Measurements from ENCODE around the gene CUL9. TPM values are rescaled to one million over a fixed set of nuclear protein-coding genes. Genes with fewer than 3 reads are reported as not detected.
A peak's percentile ranks its signal among the peaks of the same experiment; 100 is the strongest.

Gene CUL9
- total and polyA plus RNA-seq, 8 donors: 11.3 to 99.3 (median 15.1) TPM

DNA sequence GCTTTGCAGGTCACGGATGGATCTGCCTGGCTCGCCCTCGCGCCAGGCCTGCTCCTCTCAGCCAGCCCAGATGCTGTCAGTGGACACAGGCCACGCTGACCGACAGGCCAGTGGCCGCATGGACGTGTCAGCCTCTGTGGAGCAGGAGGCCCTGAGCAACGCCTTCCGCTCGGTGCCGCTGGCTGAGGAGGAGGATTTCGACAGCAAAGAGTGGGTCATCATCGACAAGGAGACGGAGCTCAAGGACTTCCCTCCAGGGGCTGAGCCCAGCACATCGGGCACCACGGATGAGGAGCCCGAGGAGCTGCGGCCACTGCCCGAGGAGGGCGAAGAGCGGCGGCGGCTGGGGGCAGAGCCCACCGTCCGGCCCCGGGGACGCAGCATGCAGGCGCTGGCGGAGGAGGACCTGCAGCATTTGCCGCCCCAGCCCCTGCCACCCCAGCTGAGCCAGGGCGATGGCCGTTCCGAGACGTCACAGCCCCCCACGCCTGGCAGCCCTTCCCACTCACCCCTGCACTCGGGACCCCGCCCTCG lies 80.9 kb downstream of the CUL9 start:
- no peak for FAIRE-seq

DNA sequence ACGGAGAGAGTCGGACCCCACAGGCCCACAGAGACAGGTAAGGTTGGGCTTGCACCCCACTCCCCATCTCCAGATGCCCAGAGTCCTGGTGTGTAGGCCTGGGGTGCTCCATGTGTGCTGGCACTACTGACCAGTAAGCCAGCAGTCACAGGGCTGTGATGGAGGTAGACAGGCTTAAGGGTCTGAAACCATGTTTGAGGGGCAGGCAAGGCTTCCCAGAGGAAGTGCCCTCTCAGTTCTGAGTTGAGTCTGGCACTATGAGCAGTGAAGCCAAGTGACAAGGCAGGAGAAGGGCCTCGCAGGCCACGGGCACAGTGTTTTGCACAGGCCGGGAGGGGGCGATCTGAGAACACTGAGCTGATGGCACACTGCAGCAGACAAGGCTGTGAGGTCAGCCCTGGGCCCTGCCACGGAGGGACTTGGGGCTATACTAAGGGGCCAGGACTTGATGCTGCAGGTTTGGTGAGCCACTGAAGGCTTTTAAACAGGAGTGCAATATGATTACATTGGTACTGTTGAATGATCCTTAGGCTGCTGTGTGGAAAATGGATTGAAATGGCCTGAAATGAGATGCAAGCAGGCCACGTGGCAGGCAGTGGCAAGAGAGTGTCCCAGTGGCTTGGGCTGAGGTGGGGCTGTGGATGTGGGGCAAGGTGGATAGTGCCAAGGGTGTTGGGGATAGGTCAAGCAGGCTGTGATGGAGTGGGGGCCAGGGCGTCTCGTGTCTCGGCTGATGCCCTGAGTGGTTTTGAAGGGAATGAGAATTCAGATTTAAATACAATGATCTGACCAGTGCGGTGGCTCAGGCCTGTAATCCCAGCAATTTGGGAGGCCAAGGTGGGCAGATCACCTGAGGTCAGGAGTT lies 81.5 kb downstream of the CUL9 start:
- Histone ChIP-seq H3K4me3 (no peak overlapping the region), H3K27me3 (no peaks in the 10 kb centered on the region), H3K36me3 (no peaks in the 10 kb centered on the region), H3K4me1 (peaks cover 0 to 18% (median 10%) of the 10 kb centered on the region in 3 donors), H3K9me3 (no peaks in the 10 kb centered on the region), H3K27ac (no peak overlapping the region)
- FAIRE-seq: no peak
- TF ChIP-seq, protein P1, sequence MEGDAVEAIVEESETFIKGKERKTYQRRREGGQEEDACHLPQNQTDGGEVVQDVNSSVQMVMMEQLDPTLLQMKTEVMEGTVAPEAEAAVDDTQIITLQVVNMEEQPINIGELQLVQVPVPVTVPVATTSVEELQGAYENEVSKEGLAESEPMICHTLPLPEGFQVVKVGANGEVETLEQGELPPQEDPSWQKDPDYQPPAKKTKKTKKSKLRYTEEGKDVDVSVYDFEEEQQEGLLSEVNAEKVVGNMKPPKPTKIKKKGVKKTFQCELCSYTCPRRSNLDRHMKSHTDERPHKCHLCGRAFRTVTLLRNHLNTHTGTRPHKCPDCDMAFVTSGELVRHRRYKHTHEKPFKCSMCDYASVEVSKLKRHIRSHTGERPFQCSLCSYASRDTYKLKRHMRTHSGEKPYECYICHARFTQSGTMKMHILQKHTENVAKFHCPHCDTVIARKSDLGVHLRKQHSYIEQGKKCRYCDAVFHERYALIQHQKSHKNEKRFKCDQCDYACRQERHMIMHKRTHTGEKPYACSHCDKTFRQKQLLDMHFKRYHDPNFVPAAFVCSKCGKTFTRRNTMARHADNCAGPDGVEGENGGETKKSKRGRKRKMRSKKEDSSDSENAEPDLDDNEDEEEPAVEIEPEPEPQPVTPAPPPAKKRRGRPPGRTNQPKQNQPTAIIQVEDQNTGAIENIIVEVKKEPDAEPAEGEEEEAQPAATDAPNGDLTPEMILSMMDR (IDR thresholded peaks at IDR 0.05): peak; percentile 52 to 80 (median 64)
- WGBS, 2 donors: 45 to 48% methylated on average over 12 of the region's 12 CpGs
- ATAC-seq: peak; percentile 69 to 89 (median 84)
- intact Hi-C loops (cut with DNase I): loop anchor here in 1 of 3 donors (5.0 kb wide), 1 partner anchor 94 kb away; no protein-coding TSS in a partner anchor
- DNase-seq: peak; percentile 72 to 92 (median 82)

More for the DNA sequence above, 80.9 kb downstream of the CUL9 start:
- TF ChIP-seq, protein P1 (IDR thresholded peaks at IDR 0.05): no peak
- WGBS, 2 donors: 73 to 81% methylated on average over 39 of the region's 39 CpGs
- no peaks in the 10 kb centered on the region for H3K27me3 ChIP-seq
- H3K4me1 ChIP-seq: peaks cover 0 to 11% (median 3%) of the 10 kb centered on the region in 3 donors
- intact Hi-C loops (cut with DNase I): loop anchor here in 1 of 3 donors (5.0 kb wide), 1 partner anchor 94 kb away; no protein-coding TSS in a partner anchor
- ATAC-seq (no peak), DNase-seq (peak in 2 of 6 donors; percentile 30 to 76)
- H3K9me3 ChIP-seq: no peaks in the 10 kb centered on the region
- no peaks in the 10 kb centered on the region for H3K36me3 ChIP-seq
- no peak overlapping the region for H3K27ac ChIP-seq
- H3K4me3 ChIP-seq: no peak overlapping the region

DNA sequence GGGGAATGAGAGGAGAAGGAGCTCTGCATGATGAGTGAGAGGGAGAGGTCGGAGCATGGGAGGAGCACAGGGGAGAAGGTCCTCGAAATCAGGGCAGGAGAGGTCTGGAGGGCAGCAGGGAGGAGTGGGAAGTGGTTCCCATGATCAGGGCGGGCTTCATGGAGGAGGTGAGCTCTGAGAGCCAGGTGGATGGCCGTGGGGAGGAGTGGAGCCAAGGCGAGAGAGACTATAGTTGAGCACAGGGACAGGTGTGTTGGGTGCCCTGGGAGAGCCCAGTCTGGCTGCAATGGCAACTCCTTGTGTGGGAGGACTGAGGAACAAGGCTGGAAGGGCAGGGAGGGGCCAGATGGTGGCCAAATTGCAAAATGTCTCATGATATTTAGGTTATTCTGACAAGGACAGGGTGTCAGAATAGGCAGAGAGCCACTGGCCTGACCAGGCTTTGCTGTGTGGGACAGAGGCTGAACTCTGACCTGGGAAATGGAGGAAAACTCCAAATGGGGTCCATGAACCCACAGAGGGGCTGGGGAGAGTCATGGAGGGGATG lies 82.7 kb downstream of the CUL9 start:
- no peak overlapping the region for H3K27ac ChIP-seq
- WGBS, 2 donors: 74 to 87% methylated on average over 5 of the region's 5 CpGs
- no peaks in the 10 kb centered on the region for H3K9me3 ChIP-seq
- H3K4me1 ChIP-seq: peaks cover 5 to 29% (median 16%) of the 10 kb centered on the region in 3 donors
- intact Hi-C loops (cut with DNase I): loop anchor here in 1 of 3 donors (5.0 kb wide), 1 partner anchor 93 kb away; no protein-coding TSS in a partner anchor
- H3K36me3 ChIP-seq: no peaks in the 10 kb centered on the region
- DNase-seq (peak in 1 of 6 donors; percentile 6), ATAC-seq (no peak), FAIRE-seq (no peak)
- no peak overlapping the region for H3K4me3 ChIP-seq
- no peaks in the 10 kb centered on the region for H3K27me3 ChIP-seq
- TF ChIP-seq, protein P1 (IDR thresholded peaks at IDR 0.05): no peak

DNA sequence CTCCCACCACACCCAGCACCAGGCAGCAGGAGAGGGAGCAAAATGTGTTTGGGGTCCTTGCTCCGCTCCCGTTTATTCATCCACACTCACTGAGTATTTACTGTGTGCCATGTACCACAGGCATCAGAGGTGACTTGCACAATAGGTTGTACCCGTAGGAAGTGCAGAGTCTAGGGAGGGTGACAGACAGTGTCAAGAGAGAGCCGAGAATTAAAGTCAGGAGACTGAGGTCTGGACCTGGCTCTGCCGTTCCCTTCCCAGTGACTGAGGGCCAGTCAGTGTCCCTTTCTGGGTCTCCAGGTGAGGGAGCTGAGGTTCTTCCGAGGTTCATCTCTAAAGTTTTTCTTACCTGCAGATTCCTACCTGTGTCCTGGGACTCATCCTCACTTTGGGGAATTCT lies 83.6 kb downstream of the CUL9 start:
- no peak for DNase-seq
- H3K4me3 ChIP-seq: no peak overlapping the region
- H3K27me3 ChIP-seq: no peaks in the 10 kb centered on the region
- intact Hi-C loops (cut with DNase I): no loop called here
- FAIRE-seq: no peak
- 88 to 90% methylated on average over 6 of the region's 6 CpGs for WGBS, 2 donors
- no peak for ATAC-seq
- no peaks in the 10 kb centered on the region for H3K9me3 ChIP-seq
- no peaks in the 10 kb centered on the region for H3K36me3 ChIP-seq
- peaks cover 7 to 31% (median 16%) of the 10 kb centered on the region in 3 donors for H3K4me1 ChIP-seq
- no peak overlapping the region for H3K27ac ChIP-seq
- TF ChIP-seq, protein P1 (IDR thresholded peaks at IDR 0.05): no peak
